Activated CD8-positive, alpha-beta T cell treated with anti-CD3 and anti-CD28 coated beads, Interleukin-2, amount 10 ng/mL, durations not matched to agents 7 days and 5 days (primary cell): Measurements from ENCODE around the gene IL13RA1. TPM values are rescaled to one million over a fixed set of nuclear protein-coding genes. Genes with fewer than 3 reads are reported as not detected.
A peak's percentile ranks its signal among the peaks of the same experiment; 100 is the strongest.
"Not testable (repeated sequence)": the region's sequence is repeated elsewhere in the genome, so short reads cannot be mapped to it uniquely, and the experiment has no call there.

Experiments used
- ATAC-seq: fragments of 150-1000 bp; cut with Tn5 transposase; one replicate; pipeline ENCODE4 v1.10.0; 2021; ENCODE audit warnings: moderate library complexity
- CTCF ChIA-PET: fragments of 350-600 bp; sonication (Branson Sonifier 250); formaldehyde crosslinking; loops from one replicate; lab custom pipeline; 2021; ENCODE audit warnings: antibody characterized with exemption; lab: Charles Lee
- POLR2A ChIA-PET: fragments of 350-600 bp; sonication (Branson Sonifier 250); formaldehyde crosslinking; loops from one replicate; lab custom pipeline; 2021; ENCODE audit warnings: antibody characterized with exemption; lab: Charles Lee
- DNase-seq: peaks from one replicate; pipeline ENCODE4 v3.0.0-alpha.2; 2020
- H3K27ac Mint-ChIP-seq: one replicate; pipeline ENCODE4 v1.8.0; 2021; ENCODE audit warnings: mild to moderate bottlenecking, mixed read lengths
- H3K27me3 Mint-ChIP-seq: one replicate; pipeline ENCODE4 v1.8.0; 2021; ENCODE audit warnings: low read depth, mixed read lengths
- H3K36me3 Mint-ChIP-seq: one replicate; pipeline ENCODE4 v1.8.0; 2021; ENCODE audit warnings: low read depth, mixed read lengths
- H3K4me1 Mint-ChIP-seq: one replicate; pipeline ENCODE4 v1.8.0; 2021; ENCODE audit warnings: low read depth, mixed read lengths
- H3K4me3 Mint-ChIP-seq: one replicate; pipeline ENCODE4 v1.8.0; 2021; ENCODE audit warnings: mild to moderate bottlenecking, mixed read lengths
- H3K9me3 Mint-ChIP-seq: one replicate; pipeline ENCODE4 v1.8.0; 2022; ENCODE audit warnings: mixed read lengths; ENCODE audit not compliant: insufficient read depth
- total RNA-seq, 2 experiments: library from RNA; stranded (reverse); gene quantifications; one replicate each; pipeline ENCODE4 v1.2.3, GENCODE V29; 2021

The IL13RA1 gene
- total RNA-seq, 2 experiments from 2014 or later = 0.05 TPM; not detected in 1

DNA sequence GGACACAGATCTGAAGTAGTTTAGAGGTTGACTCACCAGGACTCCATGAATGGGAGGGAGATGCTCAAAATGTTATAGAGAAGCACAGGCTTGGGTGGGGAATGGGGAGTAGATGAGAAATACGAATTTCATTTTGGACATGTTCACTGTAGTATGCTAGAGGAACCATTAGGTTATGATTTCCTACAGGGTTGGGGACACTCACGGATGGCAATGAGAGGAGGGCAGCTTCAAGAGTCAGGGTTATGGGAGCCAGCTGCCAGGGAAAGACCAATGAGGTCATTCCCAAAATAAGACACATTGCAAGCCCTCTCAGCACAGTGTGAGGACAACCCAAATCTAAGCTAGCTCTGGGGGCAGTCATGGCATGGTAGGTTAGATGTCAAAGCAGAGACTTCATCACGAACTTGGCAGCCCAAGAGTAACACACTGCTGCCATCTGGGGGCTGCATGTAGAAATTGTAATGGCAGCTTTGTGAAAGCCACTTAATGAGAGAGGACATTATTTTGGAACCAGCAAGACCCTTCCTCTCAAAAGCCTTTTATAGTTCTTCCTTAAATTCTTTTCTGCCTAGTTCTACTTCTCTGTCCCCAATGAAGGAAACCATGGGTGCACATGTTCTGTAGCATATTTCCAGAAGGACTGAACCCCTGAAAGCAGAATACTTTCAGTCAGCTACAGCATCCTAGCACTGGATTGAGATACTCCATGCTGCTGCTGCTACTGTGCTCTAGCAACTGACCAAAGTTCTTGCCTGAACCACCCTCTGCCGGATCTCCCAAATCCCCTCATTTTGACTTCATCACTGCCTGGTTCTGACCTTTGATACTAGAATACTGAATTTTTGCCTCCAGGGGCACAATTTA is 80.0 kb downstream of the IL13RA1 start:
- Mint-ChIP-seq H3K36me3 (no peaks in the 10 kb centered on the region), H3K27me3 (peaks cover 14% of the 10 kb centered on the region), H3K9me3 (no peaks in the 10 kb centered on the region), H3K4me3 (no peak overlapping the region), H3K27ac (no peak overlapping the region), H3K4me1 (no peaks in the 10 kb centered on the region)
- ATAC-seq (no peak), DNase-seq (peak; percentile 41)
- CTCF ChIA-PET = interaction anchor here (0.7 to 1.4 kb wide), 6 partner anchors 12 to 348 kb away, joined by 3 to 7 read pairs (median 4); no protein-coding TSS in a partner anchor
- POLR2A ChIA-PET = no interaction called here

GRCh38 chrX:118817257-118817656 is 89.9 kb downstream of the IL13RA1 start:
- H3K27ac Mint-ChIP-seq, H3K36me3 Mint-ChIP-seq, ATAC-seq, H3K9me3 Mint-ChIP-seq, POLR2A ChIA-PET, H3K27me3 Mint-ChIP-seq, CTCF ChIA-PET, DNase-seq, H3K4me1 Mint-ChIP-seq, H3K4me3 Mint-ChIP-seq: not testable (repeated sequence)

DNA sequence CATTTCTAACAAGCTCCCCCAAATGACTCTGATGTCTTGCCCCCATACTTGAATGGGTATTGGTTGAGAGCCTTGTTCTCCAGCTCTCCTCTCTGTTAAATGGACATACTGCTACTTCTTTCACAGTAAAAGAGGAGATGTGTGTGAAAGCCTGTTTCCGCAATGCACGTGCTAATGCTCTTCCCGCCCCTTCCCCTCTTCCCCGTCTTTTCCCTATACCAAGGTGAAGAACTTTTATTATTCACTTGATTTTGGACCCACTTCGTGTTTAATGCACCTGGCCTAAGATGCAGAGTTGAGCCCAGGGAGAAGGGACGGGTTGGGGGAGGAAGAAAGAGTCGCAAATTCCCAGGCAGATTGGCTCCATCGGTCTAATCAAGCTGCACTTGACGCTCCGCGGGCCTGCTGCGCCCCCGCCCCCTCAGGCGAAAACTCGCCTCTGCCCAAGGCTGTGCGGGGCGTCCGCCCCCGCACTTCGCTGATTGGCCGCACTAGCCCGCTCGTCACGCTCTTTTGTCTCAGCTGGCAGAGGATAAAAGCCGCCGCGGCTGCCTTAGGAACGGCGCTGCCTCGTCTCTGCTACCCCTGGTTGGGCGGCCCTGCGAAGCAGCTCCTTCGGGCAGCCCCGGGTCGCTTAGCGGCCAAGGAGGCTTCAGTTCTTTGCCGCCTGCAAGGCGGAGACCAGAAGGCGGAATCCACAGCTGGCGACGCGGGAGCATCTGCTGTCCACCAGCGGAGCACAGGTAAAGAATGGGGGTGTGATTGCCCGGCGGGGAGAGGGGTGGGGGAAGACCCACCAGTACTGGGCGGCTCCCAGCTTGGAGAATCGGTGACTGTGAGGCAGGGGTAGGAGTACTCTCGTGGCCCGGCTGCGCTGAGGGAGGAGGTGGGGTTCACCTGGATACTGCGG is 96.1 kb downstream of the IL13RA1 start, which contains the start of gene ZCCHC12:
TSS of gene ZCCHC12 (plus strand) at position 562 of the 910 bp plus-strand sequence. CDS start 1,421 bp downstream, outside the sequence.
- peaks cover 48% of the 10 kb centered on the region for H3K27me3 Mint-ChIP-seq
- POLR2A ChIA-PET = no interaction called here
- H3K36me3 Mint-ChIP-seq = peaks cover 2% of the 10 kb centered on the region
- H3K4me3 Mint-ChIP-seq = peak within 1 kb of the TSS; percentile 29
- no peak within 1 kb of the TSS for H3K27ac Mint-ChIP-seq
- CTCF ChIA-PET = interaction anchor here (0.8 to 1.2 kb wide), 2 partner anchors 10 to 16 kb away, joined by 3 to 4 read pairs; no protein-coding TSS in a partner anchor
- DNase-seq (peak; percentile 28), ATAC-seq (peak; percentile 88)
- H3K4me1 Mint-ChIP-seq = peaks cover 11% of the 10 kb centered on the region
- H3K9me3 Mint-ChIP-seq = no peaks in the 10 kb centered on the region

DNA sequence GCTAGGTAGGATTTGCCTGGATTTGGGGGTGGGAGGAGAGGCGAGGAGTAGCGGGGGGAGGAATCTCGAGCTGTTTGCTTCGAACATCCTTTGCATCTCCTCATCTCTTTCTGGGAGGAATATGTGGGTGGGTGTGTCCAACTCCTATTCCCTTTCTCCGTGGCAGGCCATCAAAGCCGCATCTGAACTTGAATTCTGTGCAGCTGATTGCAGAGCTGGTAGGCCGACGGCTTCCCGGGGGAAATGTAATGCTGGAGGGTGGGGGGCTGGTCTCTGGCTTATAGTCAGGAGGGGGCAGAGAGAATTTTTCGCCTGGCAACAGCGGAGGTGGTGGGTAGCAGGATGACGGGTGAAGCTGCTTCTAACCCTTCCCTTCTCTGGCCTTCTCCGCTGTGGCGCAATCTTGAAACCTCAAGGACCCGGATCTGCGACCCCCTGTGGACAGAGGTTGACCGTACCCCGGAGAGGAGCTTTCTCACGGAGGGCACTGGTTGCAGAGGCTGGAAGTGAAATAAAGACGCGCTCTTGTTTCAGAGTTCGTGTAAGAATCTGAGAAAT is 96.8 kb downstream of the IL13RA1 start:
- Mint-ChIP-seq H3K27me3 (peaks cover 48% of the 10 kb centered on the region), H3K4me1 (peaks cover 11% of the 10 kb centered on the region), H3K36me3 (peaks cover 2% of the 10 kb centered on the region), H3K4me3 (no peak overlapping the region), H3K9me3 (no peaks in the 10 kb centered on the region), H3K27ac (no peak overlapping the region)
- CTCF ChIA-PET = interaction anchor here (0.8 to 1.2 kb wide), 2 partner anchors 9 to 15 kb away, joined by 3 to 4 read pairs; no protein-coding TSS in a partner anchor
- DNase-seq (no peak), ATAC-seq (no peak)
- POLR2A ChIA-PET = no interaction called here

DNA sequence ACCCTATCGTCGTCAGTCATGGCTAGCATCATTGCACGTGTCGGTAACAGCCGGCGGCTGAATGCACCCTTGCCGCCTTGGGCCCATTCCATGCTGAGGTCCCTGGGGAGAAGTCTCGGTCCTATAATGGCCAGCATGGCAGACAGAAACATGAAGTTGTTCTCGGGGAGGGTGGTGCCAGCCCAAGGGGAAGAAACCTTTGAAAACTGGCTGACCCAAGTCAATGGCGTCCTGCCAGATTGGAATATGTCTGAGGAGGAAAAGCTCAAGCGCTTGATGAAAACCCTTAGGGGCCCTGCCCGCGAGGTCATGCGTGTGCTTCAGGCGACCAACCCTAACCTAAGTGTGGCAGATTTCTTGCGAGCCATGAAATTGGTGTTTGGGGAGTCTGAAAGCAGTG is 97.8 kb downstream of the IL13RA1 start:
- peaks cover 11% of the 10 kb centered on the region for H3K4me1 Mint-ChIP-seq
- no peak for DNase-seq
- H3K36me3 Mint-ChIP-seq = peaks cover 2% of the 10 kb centered on the region
- H3K27ac Mint-ChIP-seq = no peak overlapping the region
- no peak for ATAC-seq
- H3K27me3 Mint-ChIP-seq = peaks cover 50% of the 10 kb centered on the region
- ChIA-PET POLR2A (no interaction called here), CTCF (no interaction called here)
- H3K9me3 Mint-ChIP-seq = no peaks in the 10 kb centered on the region
- no peak overlapping the region for H3K4me3 Mint-ChIP-seq

DNA sequence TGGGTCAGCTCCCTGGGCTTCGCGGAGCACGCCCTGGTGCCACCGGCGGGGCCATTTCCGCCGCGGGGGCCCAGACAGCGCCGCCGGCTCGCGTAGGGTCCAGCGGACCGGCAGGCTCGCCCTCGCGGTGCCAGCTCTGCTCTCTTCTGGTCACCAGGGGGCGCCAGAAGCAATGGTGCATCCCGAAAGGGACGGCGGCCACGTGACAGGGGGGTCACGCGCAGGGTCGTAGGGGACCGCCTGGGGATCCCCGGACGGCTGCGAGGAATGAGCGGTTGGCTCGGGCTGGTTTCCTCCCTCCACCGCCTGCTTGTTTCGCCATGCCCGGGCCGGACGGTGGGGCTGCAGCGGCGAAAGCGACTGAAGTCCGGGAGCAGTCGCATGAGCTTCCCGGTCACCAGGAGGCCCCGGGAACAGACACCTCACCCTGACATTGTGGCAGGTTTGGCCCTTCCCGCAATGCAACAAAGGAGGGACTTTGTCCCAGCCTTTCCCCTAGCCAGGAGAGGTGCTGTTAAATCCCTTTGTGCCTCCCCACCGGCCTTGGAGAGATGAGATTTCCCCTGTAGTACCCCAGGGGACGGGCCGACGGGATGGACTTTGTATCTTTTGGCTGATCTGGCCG is 112.0 kb downstream of the IL13RA1 start:
- Mint-ChIP-seq H3K27me3 (peaks cover 8% of the 10 kb centered on the region), H3K36me3 (no peaks in the 10 kb centered on the region), H3K27ac (no peak overlapping the region), H3K9me3 (no peaks in the 10 kb centered on the region), H3K4me3 (peak overlapping the region; percentile 15), H3K4me1 (no peaks in the 10 kb centered on the region)
- ChIA-PET CTCF (interaction anchor here (0.6 to 1.8 kb wide), 11 partner anchors 8 to 226 kb away, joined by 3 to 14 read pairs (median 3); no protein-coding TSS in a partner anchor), POLR2A (no interaction called here)
- ATAC-seq = peak; percentile 86
- peak; percentile 60 for DNase-seq

Other genes starting within 250 kb of the IL13RA1 start
- gene DOCK11, start 231.8 kb upstream of the IL13RA1 start, total RNA-seq = 10 to 100 TPM; 62.6 to 66.0 TPM
- gene ZCCHC12, start 96.2 kb downstream of the IL13RA1 start, total RNA-seq = not detected
- under 1 TPM; 0.23 to 0.26 TPM for gene LONRF3, start 247.0 kb downstream of the IL13RA1 start, total RNA-seq